ENCODE measurements around the gene GLRX. TPM values are rescaled to one million over a fixed set of nuclear protein-coding genes. Genes with fewer than 3 reads are reported as not detected.
"Not testable (repeated sequence)": the region's sequence is repeated elsewhere in the genome, so short reads cannot be mapped to it uniquely, and the experiment has no call there.

GLRX gene
- polyA plus RNA-seq, 1 donor = 11.3 TPM

- DNase-seq (ENCODE audit: low read depth) = no peak
Measured at GRCh38 chr5:95852567-95852966, 30.0 kb upstream of the GLRX start.

- DNase-seq (ENCODE audit: low read depth) = not testable (repeated sequence)
Measured at GRCh38 chr5:95851141-95851540, 28.6 kb upstream of the GLRX start.

- DNase-seq (ENCODE audit: low read depth) = no peak
Measured at GRCh38 chr5:95850391-95850894, 27.9 kb upstream of the GLRX start.

- DNase-seq (ENCODE audit: low read depth) = no peak
Measured at GRCh38 chr5:95848701-95849100, 26.2 kb upstream of the GLRX start.

GRCh38 chr5:95847261-95847592 lies 24.7 kb upstream of the GLRX start:
- DNase-seq (ENCODE audit: low read depth) = no peak

GRCh38 chr5:95846554-95847260 lies 24.2 kb upstream of the GLRX start:
- no peak for DNase-seq (ENCODE audit: low read depth)

- no peak for DNase-seq (ENCODE audit: low read depth)
Measured at GRCh38 chr5:95845391-95845790, 22.9 kb upstream of the GLRX start.

- no peak for DNase-seq (ENCODE audit: low read depth)
Measured at GRCh38 chr5:95843733-95844223, 21.3 kb upstream of the GLRX start.

GRCh38 chr5:95842854-95843544 lies 20.5 kb upstream of the GLRX start:
- DNase-seq (ENCODE audit: low read depth) = no peak

GRCh38 chr5:95841914-95842812 lies 19.6 kb upstream of the GLRX start:
- DNase-seq (ENCODE audit: low read depth) = no peak

GRCh38 chr5:95840956-95841705 lies 18.6 kb upstream of the GLRX start:
- DNase-seq (ENCODE audit: low read depth) = no peak

- no peak for DNase-seq (ENCODE audit: low read depth)
Measured at GRCh38 chr5:95839658-95840057, 17.1 kb upstream of the GLRX start.

GRCh38 chr5:95838556-95838955 lies 16.0 kb upstream of the GLRX start:
- no peak for DNase-seq (ENCODE audit: low read depth)

- no peak for DNase-seq (ENCODE audit: low read depth)
Measured at GRCh38 chr5:95838001-95838520, 15.5 kb upstream of the GLRX start.

GRCh38 chr5:95837492-95837891 lies 15.0 kb upstream of the GLRX start:
- no peak for DNase-seq (ENCODE audit: low read depth)

GRCh38 chr5:95836971-95837370 lies 14.4 kb upstream of the GLRX start:
- DNase-seq (ENCODE audit: low read depth) = not testable (repeated sequence)

GRCh38 chr5:95836544-95836943 lies 14.0 kb upstream of the GLRX start:
- DNase-seq (ENCODE audit: low read depth) = no peak

GRCh38 chr5:95835682-95836385 lies 13.3 kb upstream of the GLRX start:
- DNase-seq (ENCODE audit: low read depth) = no peak

- no peak for DNase-seq (ENCODE audit: low read depth)
Measured at GRCh38 chr5:95832664-95833063, 10.1 kb upstream of the GLRX start.

- no peak for DNase-seq (ENCODE audit: low read depth)
Measured at GRCh38 chr5:95830226-95830625, 7.7 kb upstream of the GLRX start.

GRCh38 chr5:95827892-95828246 lies 5.3 kb upstream of the GLRX start:
- DNase-seq (ENCODE audit: low read depth) = no peak
